ENCODE results near the gene NR3C2.
"Not testable (repeated sequence)": the region's sequence is repeated elsewhere in the genome, so short reads cannot be mapped to it uniquely, and the experiment has no call there.

The NR3C2 gene

DNA sequence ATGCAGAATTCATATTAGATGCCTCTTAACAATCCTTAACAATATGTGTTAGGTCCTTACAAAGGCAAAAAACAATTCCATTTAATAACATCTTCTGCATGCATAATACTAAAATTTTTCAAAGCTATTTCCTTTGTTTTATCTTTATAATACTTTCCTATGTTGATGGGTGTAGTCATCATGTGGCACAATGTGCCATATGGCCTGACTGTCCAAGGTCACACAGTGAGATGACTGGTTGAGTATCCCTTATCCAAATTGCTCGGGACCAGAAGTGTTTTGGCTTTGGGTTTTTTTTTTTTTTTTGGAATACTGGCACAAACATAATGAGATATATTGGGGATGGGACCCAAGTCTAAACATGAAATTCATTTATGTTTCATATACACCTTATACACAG is 77.7 kb downstream of the NR3C2 start:
- no peak for DNase-seq

DNA sequence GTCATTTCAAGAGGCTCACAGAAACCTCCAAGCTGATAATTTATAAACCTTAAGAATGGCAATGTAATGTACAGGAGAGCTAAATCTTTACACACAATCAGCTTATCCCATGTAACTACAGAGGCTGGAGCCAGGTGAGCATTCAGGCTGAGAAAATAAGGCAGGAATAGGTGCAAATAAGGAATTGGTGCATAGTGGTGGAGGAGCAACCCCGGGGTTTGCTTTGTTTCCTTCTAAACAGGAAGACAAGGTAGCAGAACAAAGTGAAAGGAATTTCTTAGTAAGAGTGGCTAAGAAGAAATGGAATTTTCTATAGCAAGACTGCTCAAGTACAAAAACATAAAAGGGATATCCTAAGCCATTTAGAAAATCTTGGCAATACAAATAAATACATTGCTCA is 82.4 kb downstream of the NR3C2 start:
- DNase-seq = no peak

DNA sequence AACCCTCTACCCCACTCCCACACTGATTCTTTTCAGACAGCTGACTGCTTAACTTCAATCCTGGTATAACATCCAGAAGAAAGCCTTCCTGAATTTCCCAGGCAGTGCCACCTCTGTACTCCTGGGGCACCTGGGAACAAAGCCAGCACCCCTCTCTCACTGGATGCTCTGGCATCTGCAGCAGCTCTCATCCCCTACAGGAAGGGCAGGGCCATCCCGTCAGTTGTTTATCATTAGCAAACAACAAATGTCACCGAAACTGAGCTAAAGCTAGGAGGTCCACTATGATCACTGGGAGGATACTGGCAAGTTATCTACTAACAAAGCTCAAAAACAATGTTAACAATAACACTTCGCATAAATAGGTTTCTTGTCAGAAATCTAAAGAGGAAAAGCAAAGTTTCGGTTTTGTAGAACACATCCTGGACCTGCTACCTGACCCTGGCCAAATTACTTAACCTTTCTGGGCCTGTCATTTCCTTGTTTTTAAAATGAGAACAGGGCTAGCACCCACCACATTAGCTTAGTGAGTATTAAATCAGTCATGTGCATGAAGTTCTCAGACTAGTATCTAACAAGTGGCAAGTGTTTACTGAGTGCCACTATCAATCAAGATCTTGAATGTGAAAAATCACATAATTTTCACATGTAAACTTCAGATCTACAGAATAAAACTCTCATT is 86.6 kb downstream of the NR3C2 start:
- DNase-seq = no peak

DNA sequence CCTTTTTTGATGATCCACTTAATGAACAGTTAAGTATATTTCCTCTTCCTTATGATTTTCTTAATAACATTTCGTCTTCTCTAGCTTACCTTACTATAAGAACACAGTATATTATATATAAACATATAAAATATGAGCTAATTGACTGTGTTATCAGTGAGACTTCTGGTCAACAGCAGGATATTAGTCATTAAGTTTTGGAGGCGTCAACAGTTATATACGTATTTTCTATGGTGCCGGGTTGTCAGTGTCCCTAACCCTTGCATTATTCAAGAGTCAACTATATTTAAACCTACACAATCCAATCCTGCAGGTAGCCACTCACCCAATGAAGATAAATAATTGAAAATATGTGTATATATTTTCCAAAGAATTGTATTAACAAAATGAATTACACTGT is 88.0 kb downstream of the NR3C2 start:
- no peak for DNase-seq

DNA sequence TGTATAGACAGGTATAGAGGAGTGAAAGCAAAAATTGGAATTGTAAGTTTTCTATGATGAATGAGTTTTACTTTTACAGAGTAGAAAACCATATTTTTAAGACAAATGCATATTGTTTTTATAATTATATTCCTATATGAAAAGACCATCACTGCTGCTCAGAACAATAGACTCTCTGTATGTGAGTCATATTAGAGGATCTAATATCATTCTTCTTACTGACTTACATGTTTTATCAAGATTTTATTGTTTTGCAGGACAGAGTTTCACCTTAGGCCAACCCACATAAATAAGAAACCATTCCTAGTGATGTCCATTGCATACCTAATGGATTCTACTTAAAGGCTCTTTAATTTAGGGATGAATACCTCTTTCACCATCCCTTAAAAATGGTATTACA is 88.6 kb downstream of the NR3C2 start:
- no peak for DNase-seq

DNA sequence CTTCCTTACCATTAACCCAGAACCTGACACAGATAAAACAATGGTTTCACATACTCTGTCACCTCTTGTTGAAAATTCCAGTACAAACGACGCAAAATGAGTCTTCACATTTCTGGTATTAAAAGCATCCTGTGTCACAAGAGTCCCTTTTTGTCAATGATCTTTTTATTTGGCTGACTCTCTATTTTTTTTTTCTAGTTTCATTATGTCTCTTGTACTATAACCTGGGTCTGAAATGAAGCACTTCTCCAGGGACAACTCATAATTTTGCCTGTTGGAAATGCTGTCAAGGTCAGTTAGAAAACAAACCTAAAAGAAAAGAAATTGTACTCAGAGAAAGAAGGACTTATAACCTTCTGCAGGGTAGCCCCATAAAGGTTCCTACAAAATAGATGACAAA is 93.1 kb downstream of the NR3C2 start:
- DNase-seq = no peak

DNA sequence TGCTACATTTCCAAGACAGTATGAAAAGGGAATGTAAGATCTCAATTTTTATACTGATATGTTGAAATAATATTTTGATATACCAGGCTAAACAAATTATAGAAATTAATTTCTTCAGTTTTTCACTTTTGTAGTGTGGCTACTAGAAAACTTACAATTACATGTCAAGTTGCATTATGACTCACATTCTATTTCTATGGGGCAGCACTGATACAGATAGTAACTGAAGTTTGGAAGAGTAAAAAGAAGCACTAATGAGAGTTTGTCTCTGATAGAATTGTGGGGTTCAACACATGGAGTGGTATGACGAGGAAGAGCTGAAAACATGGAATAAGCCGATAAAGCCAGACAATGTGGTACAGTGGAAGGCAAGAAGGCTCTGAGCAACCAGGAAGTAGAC is 95.6 kb downstream of the NR3C2 start:
- no peak for DNase-seq

DNA sequence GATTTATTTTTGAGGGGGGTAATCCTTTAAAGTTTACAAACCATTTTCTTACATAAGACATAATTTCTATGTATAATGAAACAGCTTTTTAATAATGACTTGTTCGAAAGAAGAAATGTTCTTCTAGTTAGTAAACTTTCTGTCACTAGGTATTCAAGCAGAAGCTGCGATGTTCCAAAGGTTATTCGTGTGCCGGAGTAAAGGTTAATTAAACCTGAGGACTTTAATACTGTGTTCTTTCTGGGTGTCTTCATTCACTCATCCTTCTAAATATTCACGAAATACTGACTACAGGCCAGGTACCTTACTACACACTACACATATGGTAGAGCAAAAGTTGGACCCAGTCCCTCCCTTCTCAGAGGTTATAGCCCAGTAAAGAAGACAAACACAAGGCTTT is 96.7 kb downstream of the NR3C2 start:
- no peak for DNase-seq

DNA sequence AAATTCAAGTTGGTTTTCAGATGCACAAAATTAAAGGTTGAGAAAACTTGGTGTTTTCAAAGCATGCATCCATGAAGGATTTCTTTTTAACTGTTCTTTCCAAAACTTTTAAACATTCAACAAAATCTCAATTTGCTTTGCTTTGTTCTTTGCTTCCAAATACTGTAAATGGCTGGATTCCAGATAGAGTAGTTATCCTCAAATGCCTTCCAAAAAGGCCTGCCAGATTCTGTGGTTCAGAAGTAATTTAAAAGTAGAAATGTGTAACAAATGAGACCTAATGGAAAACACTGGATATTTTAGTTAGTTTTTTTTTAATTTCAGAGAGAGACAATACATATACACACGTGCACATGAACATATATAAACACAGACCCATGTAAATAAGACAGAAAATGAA is 97.3 kb downstream of the NR3C2 start:
- DNase-seq = no peak

DNA sequence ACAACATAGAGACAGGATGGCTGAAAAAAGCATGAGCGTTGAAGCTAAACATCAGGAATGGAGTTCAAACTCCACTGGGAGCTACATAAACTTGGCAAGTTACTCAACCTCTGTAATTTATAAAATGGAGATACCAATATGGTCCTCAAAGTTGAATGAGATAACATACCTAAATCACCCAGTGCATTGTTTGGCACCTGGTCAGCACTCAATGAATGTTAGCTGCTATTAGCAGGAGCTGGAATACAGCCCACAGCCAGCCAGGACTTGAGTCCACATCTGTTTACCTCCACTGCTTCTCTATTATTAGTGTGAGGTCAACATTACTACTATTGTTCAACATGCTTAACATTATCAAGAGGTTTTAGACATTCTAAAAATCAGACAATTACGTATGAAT is 97.9 kb downstream of the NR3C2 start:
- no peak for DNase-seq

DNA sequence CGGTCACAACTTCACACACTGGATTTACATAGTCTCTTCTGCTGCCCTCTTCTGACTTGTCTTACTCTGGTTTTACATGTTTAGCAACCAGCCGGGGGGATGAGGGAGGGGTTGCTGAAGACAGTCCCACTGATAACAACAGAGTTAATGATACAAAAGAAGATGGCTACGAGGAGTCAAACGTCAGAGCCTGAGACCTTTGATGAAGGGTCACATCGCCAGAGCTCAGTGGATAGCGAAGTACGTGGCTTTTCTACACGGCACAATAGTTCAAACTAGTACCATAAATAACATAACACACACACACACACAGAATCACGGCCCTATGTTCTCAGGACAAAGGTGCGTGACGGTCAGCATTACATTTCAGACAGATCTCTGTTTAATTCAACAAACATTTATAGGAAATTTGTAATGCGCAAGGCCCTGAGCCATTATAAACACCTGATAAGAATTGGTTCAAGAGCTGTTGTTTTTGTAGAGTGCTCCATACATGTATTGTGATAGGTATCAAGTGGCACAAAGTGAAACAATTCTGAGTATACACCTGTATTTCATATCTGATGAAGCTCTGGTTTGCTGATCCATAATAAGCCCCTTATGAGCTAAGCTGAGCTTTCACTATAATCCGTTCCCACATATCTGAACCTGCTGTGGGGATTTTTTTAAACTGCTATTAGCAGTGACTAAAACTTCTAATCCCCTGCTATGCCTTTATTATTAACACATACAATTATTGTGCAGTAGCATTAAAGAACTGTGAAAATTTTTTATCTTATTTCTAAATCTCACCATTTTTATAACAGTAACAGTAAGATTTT is 100.0 kb downstream of the NR3C2 start:
- no peak for DNase-seq

DNA sequence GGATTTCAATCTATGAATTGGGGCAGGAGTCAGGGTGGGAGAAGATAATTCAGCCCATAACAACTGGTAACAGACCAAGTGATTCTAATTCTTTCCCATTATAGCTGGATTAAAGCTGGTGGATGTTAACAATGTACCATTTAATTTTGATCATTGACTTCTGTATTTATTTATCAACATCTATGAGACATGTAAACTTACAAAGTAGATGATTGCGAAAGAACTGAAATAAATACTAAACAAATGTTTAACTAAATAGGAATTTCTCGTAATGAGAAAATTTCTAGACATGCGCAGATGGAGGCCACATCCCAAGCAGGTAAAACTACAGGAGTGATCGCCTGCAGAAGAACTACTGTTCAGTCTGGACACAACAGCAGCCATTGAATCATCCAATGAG is 107.1 kb downstream of the NR3C2 start:
- no peak for DNase-seq

DNA sequence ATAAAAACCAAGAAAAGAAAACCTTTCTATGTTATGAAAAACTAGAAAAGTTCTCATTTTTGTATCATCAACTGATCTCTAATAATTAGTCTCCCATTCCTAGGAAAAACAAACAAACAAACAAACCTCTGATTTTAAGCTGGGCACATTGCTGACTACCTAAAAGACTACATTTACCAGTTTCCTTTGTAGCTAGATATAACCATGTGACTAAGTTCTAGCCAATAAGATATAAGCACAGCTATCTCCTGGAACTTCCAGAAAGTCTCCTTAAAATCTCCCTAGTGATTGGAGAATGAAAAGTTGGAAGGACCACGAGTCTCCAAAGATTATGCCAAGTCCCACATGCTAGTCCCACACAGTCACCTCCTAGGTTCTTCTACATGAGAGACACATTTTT is 108.9 kb downstream of the NR3C2 start:
- DNase-seq = no peak

DNA sequence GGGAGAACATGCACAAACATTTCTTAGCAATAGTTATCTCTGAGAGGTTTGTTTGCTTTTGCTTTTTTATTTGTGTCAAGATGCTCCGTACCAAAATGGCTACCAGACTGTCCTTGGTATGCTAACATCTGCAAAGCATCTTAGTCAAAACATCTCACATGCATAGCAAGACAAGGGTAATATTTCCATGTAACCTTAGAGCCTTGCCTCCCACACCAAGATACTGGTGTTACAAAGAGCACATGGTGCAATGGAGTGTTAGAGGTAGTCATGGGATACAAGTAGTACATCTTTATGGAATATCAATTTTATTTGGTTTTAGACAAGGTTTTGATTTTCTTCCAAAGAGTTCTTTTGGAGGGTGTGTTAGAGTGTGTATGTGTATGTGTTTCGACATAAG is 109.7 kb downstream of the NR3C2 start:
- DNase-seq = no peak

DNA sequence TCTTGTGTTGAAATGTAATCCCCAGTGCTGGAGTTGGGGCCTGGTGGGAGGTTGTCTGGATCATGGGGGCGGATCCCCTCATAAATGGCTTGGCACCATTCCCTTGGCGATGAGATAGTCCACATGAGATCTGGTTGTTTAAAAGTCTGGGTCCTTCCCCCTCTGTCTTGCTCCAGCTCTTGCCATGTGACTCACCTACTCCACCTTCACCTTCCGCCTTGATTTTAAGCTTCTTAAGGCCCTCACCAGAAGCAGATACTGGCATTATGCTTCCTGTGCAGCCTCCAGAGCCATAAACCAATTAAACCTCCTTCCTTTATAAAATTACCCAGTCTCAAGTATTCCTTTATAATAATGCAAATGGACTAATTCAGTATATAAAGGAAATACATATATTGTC is 111.5 kb downstream of the NR3C2 start:
- DNase-seq = no peak

DNA sequence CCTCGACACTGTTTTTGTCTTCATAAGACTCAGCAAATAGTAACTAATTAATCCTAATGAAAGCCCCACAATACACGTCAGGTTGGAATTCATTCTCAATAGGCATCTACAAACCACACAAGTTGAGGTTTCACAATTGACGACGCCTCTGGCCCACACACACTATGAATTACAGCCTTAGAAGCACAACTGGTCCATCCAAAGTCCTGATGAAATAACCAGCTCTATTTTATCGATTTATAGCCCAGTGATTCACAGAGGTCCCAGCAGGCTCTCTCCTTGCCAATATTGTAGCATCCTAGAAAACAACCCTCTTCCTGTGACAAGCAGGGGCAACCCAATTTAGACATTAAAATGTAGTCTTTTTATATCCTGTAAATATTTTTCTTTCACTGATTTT is 112.1 kb downstream of the NR3C2 start:
- DNase-seq = no peak

DNA sequence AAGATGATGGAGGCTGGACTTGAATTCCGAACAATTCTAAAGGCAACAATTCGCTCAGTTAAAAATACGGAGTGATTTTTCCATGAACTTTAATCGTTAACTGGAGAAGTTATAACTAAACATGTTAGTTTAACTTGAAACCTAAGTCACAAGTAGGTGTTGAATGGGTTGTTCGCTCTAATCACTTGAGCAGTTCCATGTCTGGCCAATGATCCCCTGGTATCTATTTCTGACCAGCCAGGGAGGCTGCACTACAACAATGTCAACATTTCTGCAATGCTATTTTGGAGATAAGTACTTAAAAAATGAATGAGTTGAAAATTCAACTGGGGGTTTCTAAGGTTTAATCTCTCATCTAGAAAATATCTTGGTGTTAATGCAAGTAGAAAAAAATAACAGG is 112.5 kb downstream of the NR3C2 start:
- DNase-seq = no peak

DNA sequence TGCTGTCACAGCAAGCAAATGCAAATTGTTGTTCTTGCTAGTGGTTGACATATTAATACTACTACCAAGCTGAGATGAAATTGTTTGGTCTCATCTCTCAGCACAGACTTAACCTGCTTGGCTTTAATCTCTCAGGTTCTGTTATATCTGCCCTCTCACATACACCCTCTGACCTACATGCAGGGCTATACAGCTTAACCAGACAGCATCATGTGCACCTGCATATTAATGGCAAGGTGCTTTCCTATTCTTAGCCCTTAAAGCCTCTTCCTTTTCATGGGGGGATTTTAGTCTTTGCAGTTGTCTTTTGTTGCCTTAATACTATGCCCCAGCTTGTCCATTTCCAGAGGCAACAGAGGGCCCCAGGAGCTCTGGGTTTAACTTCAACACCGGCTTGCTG is 114.5 kb downstream of the NR3C2 start:
- no peak for DNase-seq

DNA sequence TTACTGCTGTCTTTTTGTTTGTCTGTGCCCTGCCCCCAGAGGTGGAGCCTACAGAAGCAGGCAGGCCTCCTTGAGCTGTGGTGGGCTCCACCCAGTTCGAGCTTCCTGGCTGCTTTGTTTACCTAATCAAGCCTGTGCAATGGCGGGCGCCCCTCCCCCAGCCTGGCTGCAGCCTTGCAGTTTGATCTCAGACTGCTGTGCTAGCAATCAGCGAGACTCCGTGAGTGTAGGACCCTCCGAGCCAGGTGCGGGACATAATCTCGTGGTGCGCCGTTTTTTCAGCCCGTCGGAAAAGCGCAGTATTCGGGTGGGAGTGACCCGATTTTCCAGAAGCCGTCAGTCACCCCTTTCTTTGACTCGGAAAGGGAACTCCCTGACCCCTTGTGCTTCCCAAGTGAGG is 118.9 kb downstream of the NR3C2 start:
- not testable (repeated sequence) for DNase-seq

DNA sequence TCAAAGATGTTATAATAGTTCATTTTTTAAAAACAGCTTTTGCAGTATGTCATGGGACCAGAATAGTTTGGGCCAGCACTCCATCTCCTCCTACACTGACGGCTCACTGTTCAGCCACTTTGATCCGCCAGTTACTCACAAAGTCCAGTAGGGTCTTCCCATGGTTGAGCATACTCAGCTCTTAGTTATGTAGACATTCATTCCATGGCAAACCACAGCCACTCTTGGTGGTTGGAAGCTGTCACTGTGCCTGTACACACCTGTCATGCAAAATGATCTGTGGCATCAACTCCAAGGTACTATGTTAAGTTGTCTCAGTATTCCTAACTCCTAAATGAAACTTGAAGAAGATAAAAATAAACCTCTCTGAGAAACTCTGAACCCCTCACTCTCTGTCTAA is 127.2 kb downstream of the NR3C2 start:
- no peak for DNase-seq

DNA sequence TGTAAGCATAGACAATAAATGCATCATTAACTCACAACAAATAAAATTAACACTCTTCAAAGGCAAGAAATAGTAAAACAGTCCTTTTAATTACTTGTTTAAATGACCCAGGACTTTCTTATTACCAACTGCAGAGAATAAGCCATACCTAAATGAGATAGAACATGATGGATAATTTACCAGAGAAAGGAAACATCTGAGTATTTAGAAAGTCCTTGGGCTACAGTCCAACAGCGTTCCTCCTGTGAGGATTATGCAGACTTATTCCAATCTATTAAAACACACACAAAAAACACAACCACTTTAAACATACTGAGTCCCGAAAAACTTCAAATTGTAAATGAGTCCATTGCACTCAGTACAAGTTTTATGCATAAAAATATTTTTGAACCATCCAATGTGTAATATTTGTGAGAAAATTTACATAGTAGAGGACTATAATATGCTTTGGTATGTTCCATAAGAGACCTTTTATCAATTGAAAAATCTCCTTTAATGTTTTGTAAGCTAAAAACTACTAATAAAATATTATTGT is 129.2 kb downstream of the NR3C2 start:
- no peak for DNase-seq

DNA sequence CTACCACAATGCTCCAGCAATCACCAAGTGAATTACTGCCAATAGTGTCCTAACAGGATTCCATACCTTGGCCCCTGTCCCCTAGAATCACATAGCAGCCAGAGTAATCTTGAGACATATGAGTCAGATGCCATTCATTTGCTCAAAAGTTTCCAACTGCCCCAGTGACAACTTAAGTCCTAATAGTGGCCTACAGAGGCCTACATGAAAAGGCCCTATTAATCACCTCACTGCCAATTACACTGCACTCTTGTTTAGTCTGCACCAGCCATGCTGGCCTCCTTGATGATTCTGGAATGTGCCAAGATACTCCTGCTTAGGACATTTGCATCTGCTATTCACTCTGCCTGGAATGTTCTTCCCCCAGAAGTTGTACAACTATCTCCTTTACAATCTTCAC is 130.7 kb downstream of the NR3C2 start:
- DNase-seq = no peak

DNA sequence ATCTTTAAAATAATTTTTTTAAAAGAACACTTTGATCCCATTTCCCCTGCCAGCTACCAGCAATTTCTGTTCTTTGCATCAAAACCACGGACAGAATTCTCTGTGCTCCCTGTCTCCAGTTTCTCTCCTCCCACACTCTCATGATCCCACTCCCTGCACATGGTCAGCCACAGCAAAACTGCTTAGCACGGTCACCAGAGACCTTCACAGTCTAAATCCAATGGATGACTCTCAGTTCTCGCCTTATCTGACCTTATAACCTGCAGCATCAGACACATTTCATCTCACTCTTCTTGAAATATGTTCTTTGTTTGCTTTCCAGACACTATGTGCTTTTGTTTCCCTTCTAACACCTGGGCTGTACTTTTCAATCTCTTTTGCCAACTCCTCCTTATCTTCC is 131.5 kb downstream of the NR3C2 start:
- no peak for DNase-seq

DNA sequence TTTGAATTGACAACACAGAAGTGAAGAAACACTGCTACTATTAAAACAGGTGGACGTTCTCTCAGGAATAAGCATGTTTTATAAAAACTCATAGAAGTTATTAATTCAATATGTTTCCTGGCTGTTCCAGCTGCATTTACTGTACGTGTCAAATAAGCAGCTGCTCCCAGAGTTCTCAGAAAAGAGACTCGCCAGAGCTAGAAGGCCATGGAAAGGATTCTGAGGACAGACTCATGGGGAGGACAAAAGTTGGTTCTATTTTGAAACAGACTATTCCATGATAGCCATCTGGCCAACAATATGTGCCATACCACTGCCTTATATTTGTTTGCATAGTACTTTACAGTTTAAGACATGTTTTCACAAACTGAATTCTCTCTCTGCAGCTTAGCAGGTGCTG is 136.5 kb downstream of the NR3C2 start:
- DNase-seq = no peak

DNA sequence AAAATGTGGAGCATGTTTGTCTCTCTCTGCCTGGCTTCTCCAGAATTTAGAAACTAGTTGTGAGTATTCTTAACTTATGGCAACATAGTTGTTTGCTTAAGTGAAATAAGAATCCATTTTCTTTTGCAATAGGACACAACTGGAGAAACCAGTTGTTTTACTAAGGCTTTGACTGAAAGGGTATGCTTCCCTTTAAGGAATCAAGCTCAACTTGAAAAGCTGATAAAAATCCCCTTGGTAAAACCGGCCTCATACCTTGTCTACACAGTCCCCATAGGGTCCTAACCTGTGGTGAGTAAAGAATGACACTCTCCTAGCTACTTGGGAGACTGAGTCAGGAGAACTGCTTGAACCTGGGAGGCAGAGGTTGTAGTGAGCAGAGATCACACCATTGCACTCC is 139.8 kb downstream of the NR3C2 start:
- no peak for DNase-seq

Measured in midbrain (tissue), 1 donor.